SHP77 (cell line): ENCODE data around the gene PAIP1.
A peak's percentile ranks its signal among the peaks of the same experiment; 100 is the strongest.
"Not testable (repeated sequence)": the region's sequence is repeated elsewhere in the genome, so short reads cannot be mapped to it uniquely, and the experiment has no call there.

ENCODE experiments used
- DNase-seq, 2 experiments: peaks; one replicate each; lab custom pipeline; 2025; lab: John Stamatoyannopoulos, UW

PAIP1 gene

DNA sequence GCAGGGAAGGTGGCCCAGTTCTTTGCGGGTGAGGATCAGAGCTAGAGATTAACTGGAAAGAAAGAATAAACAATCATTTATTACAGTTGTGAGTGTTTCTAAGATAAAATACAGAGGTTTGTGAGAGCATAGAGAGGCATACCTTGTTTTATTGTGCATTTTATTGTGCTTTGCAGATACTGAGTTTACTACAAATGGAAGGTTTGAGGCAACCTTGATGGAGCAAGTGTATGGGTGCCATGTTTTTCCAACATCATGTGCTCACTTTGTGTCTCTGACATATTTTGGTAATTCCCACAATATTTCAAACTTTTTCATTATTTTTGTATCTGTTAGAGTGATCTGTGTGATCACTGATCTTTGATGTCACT lies 41.2 kb downstream of the PAIP1 start:
- peak in 1 of 2 experiments; percentile 42 for DNase-seq

DNA sequence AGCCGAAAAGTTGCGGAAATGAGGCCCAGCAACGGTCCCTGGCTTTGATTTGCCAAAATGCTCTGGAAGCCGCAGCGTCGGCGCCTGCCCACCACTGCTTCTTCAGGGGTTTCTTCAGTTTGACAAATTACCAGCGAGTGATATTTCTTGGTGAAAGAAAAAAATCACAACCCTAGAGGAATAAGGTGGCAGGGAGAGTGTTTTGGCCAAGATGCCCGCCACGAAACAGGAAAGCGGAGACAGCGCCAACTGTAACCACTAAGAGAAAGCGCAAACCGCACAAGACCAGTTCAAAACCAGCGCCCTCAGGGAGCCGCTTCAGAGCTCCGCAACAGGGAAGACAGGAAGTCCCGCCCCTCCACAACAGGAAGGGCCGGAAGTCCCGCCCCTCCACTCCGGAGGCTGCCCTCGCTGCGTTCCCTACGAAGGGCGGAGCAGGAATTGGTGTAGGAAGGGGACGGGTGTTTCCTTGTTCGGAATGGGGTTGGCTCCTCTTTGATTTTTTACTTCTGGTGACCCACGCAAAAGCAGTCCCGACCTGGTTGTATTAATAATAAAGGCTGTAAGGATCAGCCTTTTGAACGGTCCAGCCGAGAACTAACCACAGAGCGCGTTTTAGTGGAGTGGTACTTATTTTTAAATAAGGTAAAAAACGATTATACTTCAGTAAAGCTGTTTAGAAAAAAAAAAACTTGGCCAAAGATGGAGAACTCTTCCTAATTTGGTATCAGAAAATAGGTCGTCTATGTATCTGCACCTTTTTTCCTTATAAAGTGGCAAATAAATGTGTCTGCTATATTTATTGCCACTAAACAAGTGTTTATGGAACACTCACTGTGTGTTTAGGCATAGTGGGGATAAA lies 41.8 kb downstream of the PAIP1 start, which contains the start of gene C5orf34:
Gene C5orf34, minus strand, starts transcription at position 333 of the 862 bp plus-strand sequence. CDS start 5,809 bp downstream, outside the sequence.
- DNase-seq = peak; percentile 98 to 99

DNA sequence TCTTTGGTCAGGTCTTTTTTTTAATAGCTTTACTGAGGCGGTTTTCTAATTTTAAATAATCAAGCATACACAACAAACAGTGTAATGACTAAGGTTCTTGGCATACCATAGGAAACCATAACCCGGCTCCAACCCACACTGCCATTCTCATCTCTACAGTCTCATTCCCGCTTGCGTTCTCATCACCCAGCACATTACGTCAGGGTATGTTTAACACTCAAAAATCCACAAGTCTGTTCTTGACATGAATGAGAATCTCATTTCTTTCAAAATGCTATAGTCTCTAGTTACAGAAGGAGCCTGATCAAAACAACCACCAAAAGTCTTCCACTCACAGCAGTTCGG lies 42.4 kb downstream of the PAIP1 start:
- peak; percentile 17 to 63 for DNase-seq

DNA sequence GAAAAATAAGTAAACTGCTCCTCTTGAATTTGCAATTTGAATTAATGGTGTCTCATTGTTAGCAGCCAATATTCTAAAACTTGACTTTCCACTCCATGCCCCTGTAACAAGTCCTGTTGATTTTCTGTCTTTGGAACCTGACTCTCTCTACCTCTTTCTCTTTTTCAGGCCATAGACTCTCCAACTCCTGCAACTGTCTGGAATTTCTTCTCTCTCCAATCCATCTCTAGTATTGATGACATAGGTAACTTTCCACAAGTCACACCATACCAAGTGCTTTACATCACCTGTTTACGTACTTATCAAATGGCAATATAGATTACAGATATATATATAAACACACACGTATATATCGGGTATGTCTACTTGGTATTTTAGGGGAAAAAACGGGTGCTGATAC lies 42.9 kb downstream of the PAIP1 start:
- no peak for DNase-seq

DNA sequence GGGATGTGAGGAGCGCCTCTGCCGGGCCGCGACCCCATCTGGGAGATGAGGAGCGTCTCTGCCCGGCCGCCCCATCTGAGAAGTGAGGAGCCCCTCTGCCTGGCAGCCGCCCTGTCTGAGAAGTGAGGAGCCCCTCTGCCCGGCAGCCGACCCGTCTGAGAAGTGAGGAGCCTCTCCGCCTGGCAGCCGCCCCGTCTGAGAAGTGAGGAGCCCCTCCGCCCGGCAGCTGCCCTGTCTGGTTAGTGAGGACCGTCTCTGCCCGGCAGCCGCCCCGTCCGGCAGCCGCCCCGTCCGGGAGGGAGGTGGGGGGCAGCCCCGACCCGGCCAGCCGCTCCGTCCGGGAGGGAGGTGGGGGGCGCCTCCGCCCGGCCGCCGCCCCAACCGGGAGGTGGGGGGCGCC lies 45.8 kb downstream of the PAIP1 start:
- not testable (repeated sequence) for DNase-seq

DNA sequence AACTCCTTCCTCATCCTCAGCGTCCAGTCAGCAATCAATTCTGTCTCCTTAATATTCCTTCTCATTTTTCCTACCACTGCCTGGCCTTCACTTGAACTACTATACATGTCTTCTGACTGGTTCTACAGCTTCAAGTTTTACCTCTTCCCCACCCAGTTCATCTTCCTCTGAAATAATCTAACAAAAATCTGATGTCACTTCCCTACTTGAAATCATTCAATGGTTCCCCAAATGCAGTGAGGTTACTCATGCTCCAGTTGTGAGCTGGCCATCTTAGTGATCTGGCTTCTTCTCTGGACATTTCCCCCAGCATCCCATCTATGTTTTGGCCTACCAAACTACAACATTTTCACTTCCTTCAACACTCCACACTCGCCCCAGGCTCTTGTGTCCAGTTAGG lies 58.3 kb downstream of the PAIP1 start:
- DNase-seq = no peak

DNA sequence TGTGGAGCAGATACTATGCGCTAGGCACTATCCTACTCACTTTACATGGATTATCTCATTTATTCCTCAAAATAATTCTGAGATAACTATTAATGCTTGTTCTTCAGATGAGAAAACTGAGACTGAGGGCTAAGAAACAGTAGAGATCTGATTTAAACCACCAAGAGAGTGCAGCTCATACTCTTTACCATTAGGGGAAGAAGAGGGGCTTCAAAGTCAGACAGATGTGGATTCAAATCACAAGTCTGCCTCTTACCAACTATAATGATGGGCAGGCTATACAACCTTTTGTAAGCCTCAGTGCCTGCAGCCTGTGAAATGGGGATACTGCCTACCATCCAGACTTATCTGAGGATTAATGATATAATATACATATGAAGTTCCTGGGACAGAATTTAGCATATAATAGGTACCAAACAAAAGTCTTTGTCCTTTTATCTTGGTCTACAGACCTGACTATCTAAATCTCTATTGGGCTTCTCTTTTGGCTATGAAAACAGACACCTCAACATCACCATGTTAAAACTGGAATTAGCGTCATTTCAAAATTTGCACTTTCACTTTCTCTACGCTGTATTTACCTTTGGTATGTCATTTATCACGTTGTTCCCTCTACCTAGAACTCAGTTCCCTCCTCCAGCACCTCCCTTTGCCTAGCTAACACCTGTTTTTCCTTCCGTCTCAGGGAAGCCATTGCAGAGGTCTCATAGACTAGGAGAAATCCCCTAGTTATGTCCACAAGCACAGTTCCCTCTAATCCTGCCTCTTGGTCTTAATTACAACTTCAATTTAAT lies 59.4 kb downstream of the PAIP1 start:
- DNase-seq = no peak

DNA sequence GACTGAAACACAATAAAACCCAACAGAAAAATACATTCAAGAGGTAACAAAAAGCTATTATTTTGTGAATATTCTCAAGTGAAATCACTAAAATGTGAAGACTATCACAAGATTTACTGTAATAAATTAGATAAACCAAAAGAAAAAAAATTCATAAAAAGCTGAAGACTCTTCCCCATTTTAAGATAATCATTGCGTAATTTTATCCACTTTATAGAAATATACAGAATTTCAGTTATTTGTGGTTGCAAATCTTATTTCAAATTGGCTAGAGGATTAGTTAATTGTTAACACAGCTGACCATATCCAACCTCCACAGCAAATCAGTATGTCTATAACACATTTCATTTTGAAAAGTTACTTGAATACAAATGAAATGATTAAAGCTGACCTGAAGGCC lies 65.6 kb downstream of the PAIP1 start:
- DNase-seq = no peak

DNA sequence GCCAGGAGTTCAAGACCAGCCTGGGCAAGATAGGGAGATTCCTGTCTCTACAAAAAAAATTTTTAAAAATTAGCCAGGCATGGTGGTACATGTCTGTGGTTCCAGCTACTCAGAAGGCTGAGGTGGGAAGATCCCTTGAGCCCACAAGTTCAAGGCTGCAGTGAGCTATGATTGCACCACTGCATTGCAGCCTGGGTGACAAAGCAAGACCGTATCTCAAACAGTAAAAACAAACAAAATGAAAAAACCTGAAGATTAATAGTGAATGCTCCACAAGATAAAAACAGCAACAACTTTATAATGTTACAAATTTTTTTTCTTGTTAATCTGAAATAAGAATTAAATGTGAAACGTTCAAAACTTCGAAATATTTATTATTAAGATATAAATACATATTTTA lies 70.5 kb downstream of the PAIP1 start:
- no peak for DNase-seq

DNA sequence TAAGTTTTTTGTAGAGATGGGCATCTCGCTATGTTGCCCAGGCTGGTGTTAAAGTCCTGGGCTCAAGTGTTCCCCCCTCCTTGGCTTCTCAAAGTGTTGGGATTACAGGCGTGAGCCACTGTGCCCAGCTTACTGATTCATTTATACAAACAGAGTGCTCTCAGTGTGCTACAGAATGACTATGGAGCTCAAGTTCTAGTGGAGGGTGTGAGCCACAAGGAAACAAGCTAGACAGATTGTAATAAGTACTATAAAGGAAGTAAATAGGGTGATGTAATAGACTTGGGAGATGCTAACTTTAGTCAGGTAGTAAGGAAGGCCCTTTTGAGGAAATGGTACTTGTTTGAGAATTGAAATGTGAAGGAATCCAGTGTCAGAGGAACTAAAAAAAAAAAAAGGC lies 71.5 kb downstream of the PAIP1 start:
- no peak for DNase-seq

DNA sequence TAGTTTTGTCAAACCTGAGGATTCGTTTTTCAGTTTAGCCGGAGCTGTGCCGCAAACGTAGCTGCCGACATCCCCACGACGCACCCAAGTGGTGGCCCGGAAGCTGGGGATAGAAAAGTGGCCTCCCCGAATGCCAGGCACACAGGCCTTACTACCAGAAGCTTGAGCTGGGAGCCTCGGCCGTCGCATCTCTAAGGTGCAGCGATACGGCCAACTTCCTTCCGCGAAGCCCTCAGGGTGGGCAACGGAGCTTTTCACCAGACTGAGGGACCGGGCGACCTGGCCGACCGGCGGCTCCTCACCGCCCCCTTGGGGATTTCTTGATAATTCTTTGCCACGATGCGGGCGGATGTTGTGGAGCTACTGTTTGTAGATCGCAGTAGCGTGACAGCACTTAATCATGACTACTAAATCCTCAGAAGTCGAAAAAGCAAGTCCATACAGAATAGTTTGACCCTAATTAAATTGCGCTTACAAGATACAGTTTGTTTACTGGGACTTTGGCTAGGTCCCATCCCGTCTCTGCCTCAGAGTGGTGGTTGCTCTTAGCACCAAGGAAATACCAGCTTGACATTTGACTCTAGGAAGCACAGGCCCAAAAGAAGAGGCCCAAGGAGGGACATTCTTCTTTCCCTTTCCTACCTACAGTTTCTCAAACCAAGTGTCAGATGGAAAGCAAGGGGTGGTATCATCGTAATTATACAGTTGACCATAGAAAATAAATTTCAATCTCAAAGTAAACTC lies 72.6 kb downstream of the PAIP1 start:
- DNase-seq = peak; percentile 87 to 88

DNA sequence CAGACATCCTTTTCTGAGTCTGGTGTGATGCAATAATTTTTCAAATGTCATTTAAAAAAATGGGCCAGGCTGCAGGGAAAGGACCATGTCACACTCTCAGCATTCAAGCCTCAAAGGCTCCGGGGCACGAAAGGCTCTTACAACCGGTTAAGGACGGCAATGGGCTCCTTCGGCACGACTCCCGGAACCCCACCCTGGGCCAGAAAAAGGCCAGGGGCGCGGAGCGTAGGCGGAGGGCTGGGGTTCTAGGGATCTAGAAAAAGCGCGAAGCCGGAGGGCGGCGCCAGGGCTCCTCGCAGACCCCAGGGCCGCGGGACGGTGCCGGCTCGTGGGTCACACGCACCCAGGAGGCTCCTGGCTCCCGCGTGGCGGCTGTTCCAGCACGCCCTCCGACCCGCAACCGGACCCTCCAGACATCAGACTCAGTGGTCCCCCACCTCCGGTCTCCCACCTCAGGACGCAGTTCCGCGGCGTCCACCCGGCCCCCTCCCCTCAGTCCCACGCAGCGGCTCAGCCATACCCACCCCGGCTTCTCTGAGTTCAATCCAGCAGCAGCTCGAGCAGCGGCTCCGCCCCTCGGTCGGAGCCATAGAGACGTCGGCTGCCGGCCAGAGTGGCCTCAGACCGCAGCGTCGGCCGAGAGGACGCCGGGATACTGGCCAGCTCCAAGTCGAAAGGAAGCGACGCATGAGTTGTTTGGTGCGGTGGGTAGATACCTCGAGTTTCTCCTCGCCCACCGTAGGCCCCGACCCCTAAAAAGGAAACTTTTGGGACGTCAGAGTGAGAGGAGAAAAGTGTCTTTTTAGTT lies 73.4 kb downstream of the PAIP1 start, which contains the start of gene TMEM267:
Gene TMEM267, minus strand, starts transcription at position 568 of the 808 bp plus-strand sequence. CDS start 29,896 bp downstream, outside the sequence.
- DNase-seq = peak; percentile 93 to 98

DNA sequence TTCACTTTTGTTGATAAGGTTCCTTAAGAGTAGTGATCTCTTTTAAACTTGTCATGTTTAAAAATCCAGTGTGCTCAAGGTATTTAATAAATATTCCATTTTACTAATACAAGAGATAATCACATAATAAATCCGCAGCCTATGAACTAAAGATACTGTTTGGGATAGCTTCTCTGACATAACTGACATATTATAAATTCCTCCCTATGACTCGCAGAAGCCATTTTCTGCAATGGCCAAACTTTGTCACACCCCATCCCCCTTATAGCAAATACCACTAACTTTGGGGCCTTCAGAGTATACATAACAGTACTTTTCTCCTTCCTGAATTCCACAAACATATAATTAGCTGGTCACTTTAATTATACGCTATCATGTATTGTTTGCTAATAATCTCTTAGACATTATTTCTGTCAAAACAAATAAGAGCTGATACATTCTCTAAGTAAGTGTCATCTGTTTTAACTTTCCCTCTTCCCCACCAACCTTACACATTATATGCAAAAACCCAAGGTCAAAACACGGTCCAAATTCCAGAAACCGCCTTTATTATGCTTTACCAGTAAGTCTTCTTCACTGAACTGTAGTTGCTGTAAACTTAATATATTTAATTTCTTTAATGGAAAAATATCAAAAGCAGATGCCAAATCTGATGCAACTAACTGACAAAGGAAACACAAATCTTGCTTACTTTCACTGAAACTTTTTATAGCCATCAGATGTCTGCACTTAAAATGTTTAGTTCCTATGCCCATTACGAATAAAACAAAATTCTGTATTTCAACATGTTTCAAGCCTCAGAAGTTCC lies 74.2 kb downstream of the PAIP1 start:
- DNase-seq = no peak
